Measurements from ENCODE around the gene SNPH.

SNPH gene

DNA sequence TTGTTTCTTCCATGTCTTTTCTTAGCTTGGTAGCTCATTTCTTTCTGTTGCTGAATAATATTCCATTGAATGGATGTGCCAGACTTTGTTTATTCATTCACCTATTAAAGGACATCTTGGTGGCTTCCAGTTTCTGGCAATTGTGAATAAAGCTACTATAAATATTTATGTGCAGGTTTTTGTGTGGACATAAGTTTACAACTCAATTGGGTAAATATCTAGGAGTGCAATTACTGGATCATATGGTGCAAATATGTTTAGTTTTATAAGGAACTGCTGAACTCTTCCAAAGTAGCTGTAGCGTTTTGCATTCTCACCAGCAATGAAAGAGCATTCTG is 79.6 kb downstream of the SNPH start:
- Histone ChIP-seq H4K20me1 (peaks cover 14% of the 10 kb centered on the region), H3K4me1 (peaks cover 6% of the 10 kb centered on the region; the same call in 1 of the 2 replicates), H3K9me3 (peaks cover 39% of the 10 kb centered on the region), H3K4me2 (no peak overlapping the region), H3K4me3 (no peak overlapping the region), H3K36me3 (peaks cover 49% of the 10 kb centered on the region), H3K9ac (no peak overlapping the region), H3K27me3 (no peaks in the 10 kb centered on the region), H3K27ac (no peak overlapping the region)
- TF ChIP-seq Cebpa-rat (IDR thresholded peaks at IDR 0.05) = no peak

DNA sequence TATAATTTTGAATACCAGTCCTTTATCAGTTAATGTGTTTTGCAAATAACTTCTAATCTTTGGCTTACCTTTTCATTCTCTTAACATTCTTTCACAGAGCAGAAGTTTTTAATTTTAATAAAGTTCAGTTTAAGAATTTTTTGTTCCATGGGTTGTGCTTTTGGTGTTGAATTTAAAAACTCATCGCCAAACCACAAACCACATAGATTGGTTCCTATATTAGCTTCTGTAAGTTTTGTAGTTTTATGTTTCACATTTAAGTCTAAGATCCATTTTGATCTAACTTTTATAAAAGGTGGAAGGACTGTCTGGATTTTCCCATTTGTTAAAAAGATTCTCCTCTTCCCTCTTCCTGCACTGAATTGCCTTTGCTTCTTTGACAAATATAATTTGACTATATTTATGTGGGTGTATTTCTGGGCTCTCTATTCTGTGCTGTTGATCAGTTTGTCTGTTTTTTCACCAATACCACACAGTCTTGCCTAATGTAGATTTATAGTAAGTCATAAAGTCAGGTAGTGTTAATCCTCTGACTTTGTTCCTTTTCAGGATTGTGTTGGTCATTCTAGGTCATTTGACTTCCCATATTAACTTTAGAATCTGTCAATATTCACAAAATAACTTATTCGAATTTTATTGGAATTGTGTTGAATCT is 80.3 kb downstream of the SNPH start:
- H4K20me1 ChIP-seq = peaks cover 7% of the 10 kb centered on the region
- H3K4me1 ChIP-seq = peaks cover 6% of the 10 kb centered on the region; the same call in 1 of the 2 replicates
- TF ChIP-seq Cebpa-rat (IDR thresholded peaks at IDR 0.05) = no peak
- peaks cover 48% of the 10 kb centered on the region for H3K36me3 ChIP-seq
- H3K27ac ChIP-seq = no peak overlapping the region
- H3K9me3 ChIP-seq = peaks cover 42% of the 10 kb centered on the region
- no peak overlapping the region for H3K9ac ChIP-seq
- no peaks in the 10 kb centered on the region for H3K27me3 ChIP-seq
- H3K4me3 ChIP-seq = no peak overlapping the region
- H3K4me2 ChIP-seq = no peak overlapping the region

DNA sequence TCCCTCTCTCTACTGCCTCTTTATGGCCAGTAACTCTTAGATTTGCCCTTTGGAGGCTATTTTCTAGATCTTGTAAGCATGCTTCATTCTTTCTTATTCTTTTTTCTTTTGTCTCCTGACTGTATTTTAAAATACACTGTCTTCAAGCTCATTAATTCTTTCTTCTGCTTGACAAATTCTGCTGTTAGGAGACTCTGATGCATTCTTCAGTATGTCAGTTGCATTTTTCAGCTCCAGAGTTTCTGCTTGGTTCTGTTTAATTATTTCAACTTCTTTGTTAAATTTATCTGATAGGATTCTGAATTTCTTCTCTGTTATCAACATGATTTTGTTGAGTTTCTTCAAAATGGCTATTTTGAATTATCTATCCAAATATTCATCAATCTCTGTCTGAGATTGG is 87.9 kb downstream of the SNPH start:
- Histone ChIP-seq H3K27me3 (no peaks in the 10 kb centered on the region), H4K20me1 (peaks cover 24% of the 10 kb centered on the region; the same call in 1 of the 2 replicates), H3K9ac (no peak overlapping the region), H3K9me3 (peaks cover 63% of the 10 kb centered on the region), H3K27ac (no peak overlapping the region), H3K4me1 (no peaks in the 10 kb centered on the region), H3K4me3 (no peak overlapping the region), H3K36me3 (peaks cover 80% of the 10 kb centered on the region), H3K4me2 (no peak overlapping the region)
- no peak for TF ChIP-seq Cebpa-rat (IDR thresholded peaks at IDR 0.05)

GRCh38 chr20:1357921-1358671 is 92.0 kb downstream of the SNPH start:
- Histone ChIP-seq H3K27ac (no peak overlapping the region), H4K20me1 (peaks cover 37% of the 10 kb centered on the region), H3K9ac (no peak overlapping the region), H3K4me2 (no peak overlapping the region), H3K27me3 (no peaks in the 10 kb centered on the region), H3K4me3 (no peak overlapping the region), H3K9me3 (peaks cover 27% of the 10 kb centered on the region), H3K4me1 (no peaks in the 10 kb centered on the region), H3K36me3 (peaks cover 87% of the 10 kb centered on the region)
- no peak for TF ChIP-seq Cebpa-rat (IDR thresholded peaks at IDR 0.05)
